HUES48 (cell line): Measurements from ENCODE around the gene THPO.

ENCODE experiments used
- H3K27ac ChIP-seq: one replicate; pipeline ENCODE4 v1.7.0; 2013; ENCODE audit warnings: low read depth, low read length, inconsistent platforms
- H3K27me3 ChIP-seq: 2 replicates; pipeline ENCODE4 v1.6.1; 2013; ENCODE audit warnings: mild to moderate bottlenecking, low read length; ENCODE audit not compliant: control insufficient read depth, insufficient read depth
- H3K36me3 ChIP-seq: 2 replicates; pipeline ENCODE4 v1.6.1; 2013; ENCODE audit warnings: low read length; ENCODE audit not compliant: control insufficient read depth, insufficient read depth
- H3K4me1 ChIP-seq: 2 replicates; pipeline ENCODE4 v1.6.1; 2013; ENCODE audit warnings: mild to moderate bottlenecking, low read length; ENCODE audit not compliant: control insufficient read depth, insufficient read depth
- H3K4me3 ChIP-seq: 2 replicates; pipeline ENCODE4 v1.5.1; 2013; ENCODE audit warnings: mild to moderate bottlenecking, low read depth, low read length
- H3K9ac ChIP-seq: 2 replicates; pipeline ENCODE4 v1.6.1; 2013; ENCODE audit warnings: mild to moderate bottlenecking, low read depth, low read length, moderate library complexity
- H3K9me3 ChIP-seq: 2 replicates; pipeline ENCODE4 v1.6.1; 2013; ENCODE audit warnings: low read length; ENCODE audit not compliant: control insufficient read depth, insufficient read depth

The THPO gene

DNA sequence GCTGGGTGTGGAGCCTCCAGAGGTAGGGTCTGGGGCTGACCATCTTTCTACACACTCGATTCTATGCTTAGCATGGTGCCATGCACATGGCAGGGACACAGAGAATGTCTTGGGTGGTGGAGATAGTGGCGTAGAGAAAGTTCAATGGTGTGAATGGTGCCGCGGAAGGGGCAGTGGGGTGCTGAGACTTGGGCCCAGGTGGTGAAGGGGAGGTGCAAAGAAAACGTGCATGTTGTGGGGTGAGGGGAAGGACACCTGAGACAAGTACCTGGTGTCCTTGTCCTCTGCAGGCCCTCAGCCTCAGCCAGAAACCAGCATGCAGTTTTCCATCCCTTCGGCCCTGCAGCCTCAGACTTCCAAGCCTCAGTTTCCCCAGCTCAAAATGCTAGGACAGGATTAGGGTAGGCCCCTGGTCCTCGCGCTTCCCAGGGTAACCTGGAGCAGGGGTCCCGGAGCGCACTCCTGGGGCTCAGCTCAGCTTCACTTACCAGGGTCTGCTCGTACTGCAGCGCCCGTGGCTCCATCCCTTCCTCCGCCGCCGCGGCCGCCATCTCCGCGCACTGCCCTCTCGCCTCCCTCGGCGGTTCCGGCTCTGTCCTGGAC lies 17.0 kb downstream of the THPO start:
- Histone ChIP-seq H3K36me3 (peaks cover 35% of the 10 kb centered on the region), H3K4me1 (peaks cover 13% of the 10 kb centered on the region), H3K9ac (peak overlapping the region; percentile 34; the same call in 1 of the 2 replicates), H3K9me3 (no peaks in the 10 kb centered on the region), H3K4me3 (peak overlapping the region; percentile 95), H3K27ac (no peak overlapping the region), H3K27me3 (peaks cover 17% of the 10 kb centered on the region)

DNA sequence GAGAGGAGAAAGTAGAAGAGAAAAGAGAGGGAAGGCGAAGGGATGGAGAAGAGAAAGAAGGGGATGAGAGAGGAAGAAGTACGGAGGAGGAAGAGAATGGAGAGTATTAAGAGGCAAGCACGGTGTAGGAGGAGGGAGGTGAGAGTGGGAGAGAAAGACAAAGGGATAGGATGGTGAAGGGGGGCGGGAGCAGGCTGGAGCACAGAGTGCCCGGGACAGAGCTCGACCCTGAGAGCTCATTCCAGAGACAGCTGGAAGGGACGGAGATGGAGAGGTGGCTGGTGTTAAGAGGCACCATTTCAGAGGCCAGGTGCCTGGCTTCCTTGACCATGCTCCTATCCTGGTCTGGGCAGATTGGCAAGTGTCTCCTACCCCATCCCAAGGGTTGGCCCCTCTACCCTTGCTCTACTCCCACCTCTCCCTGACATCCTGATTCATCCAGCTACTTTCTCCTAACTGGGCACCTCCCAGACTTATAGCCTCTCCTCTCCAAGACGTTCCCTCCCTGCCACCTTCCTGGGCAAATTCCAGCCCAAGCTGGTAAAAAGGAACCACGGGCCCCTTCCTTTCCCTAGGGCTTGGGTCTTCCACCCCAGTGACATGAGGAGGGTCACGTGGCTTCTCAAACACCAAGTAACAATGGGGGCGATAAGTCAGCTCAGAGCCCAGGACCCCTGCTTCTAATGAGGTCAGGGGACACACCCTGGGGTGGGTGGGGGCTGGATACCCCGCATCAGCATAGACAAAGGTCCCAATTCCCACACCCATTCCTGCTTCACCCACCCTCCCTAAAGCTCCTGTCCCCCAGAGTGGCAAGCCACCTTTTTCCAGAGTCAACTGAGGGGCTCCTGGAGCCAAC lies 17.7 kb downstream of the THPO start:
- Histone ChIP-seq H3K36me3 (peaks cover 37% of the 10 kb centered on the region), H3K9me3 (no peaks in the 10 kb centered on the region), H3K27ac (no peak overlapping the region), H3K9ac (no peak overlapping the region), H3K27me3 (peaks cover 17% of the 10 kb centered on the region), H3K4me3 (peak overlapping the region; percentile 95), H3K4me1 (peaks cover 13% of the 10 kb centered on the region)

- H3K9me3 ChIP-seq, result no peaks in the 10 kb centered on the region
- peaks cover 13% of the 10 kb centered on the region for H3K4me1 ChIP-seq
- no peak overlapping the region for H3K27ac ChIP-seq
- H3K27me3 ChIP-seq, result peaks cover 17% of the 10 kb centered on the region
- H3K4me3 ChIP-seq, result no peak overlapping the region
- H3K9ac ChIP-seq, result no peak overlapping the region
- H3K36me3 ChIP-seq, result peaks cover 36% of the 10 kb centered on the region
Measured at GRCh38 chr3:184359610-184360009, 18.4 kb downstream of the THPO start.

GRCh38 chr3:184358921-184359350 lies 19.1 kb downstream of the THPO start:
- no peaks in the 10 kb centered on the region for H3K9me3 ChIP-seq
- H3K4me1 ChIP-seq, result peaks cover 13% of the 10 kb centered on the region
- no peak overlapping the region for H3K27ac ChIP-seq
- H3K4me3 ChIP-seq, result no peak overlapping the region
- no peak overlapping the region for H3K9ac ChIP-seq
- H3K27me3 ChIP-seq, result peaks cover 17% of the 10 kb centered on the region
- H3K36me3 ChIP-seq, result peaks cover 37% of the 10 kb centered on the region

DNA sequence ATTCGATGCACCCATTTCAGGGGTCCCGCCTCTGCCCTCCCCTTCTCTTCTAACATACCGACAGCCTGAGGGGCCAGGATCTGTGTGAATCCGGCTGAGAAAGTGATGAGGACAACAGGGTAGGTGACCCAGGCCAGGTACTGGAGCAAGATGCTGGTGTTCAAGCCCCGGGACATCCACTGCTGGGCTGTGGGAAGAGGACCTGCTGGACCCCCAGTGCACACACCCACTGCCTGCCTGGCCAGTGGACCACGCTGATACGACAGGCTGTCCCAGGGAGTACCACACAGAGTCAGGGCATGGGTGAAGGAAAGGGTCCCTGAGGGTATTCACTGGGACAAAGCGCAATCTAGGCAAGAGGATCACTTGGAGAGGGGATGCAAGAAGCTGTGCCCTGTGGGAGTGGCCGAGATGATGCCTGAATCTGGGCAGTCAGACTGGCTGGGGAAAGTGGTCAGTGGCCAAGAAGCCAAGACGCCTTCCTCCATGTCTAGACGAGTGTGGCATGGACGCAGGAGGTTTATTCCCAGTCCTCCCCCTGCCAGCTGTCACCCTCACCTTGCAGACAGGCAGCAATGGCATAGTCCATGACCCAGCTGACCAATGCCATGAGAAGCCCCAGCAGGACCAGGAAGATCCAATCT lies 19.8 kb downstream of the THPO start:
- no peak overlapping the region for H3K9ac ChIP-seq
- peaks cover 13% of the 10 kb centered on the region for H3K4me1 ChIP-seq
- H3K9me3 ChIP-seq, result no peaks in the 10 kb centered on the region
- H3K36me3 ChIP-seq, result peaks cover 44% of the 10 kb centered on the region
- H3K4me3 ChIP-seq, result no peak overlapping the region
- no peak overlapping the region for H3K27ac ChIP-seq
- peaks cover 17% of the 10 kb centered on the region for H3K27me3 ChIP-seq

- Histone ChIP-seq H3K27me3 (peaks cover 17% of the 10 kb centered on the region), H3K4me1 (peaks cover 13% of the 10 kb centered on the region), H3K9ac (no peak overlapping the region), H3K36me3 (peaks cover 51% of the 10 kb centered on the region), H3K9me3 (no peaks in the 10 kb centered on the region), H3K27ac (no peak overlapping the region), H3K4me3 (no peak overlapping the region)
Measured at GRCh38 chr3:184357248-184358123, 20.5 kb downstream of the THPO start.

- Histone ChIP-seq H3K4me1 (peaks cover 24% of the 10 kb centered on the region), H3K36me3 (peaks cover 62% of the 10 kb centered on the region)
Measured at GRCh38 chr3:184355261-184356040, 22.6 kb downstream of the THPO start.

GRCh38 chr3:184354754-184355153 lies 23.3 kb downstream of the THPO start:
- Histone ChIP-seq H3K27me3 (peaks cover 3% of the 10 kb centered on the region; the same call in 1 of the 2 replicates), H3K4me1 (peaks cover 19% of the 10 kb centered on the region), H3K36me3 (peaks cover 62% of the 10 kb centered on the region), H3K9me3 (no peaks in the 10 kb centered on the region), H3K4me3 (no peak overlapping the region), H3K9ac (no peak overlapping the region), H3K27ac (no peak overlapping the region)

More at GRCh38 chr3:184355261-184356040, 22.6 kb downstream of the THPO start:
- Histone ChIP-seq H3K9me3 (no peaks in the 10 kb centered on the region), H3K4me3 (no peak overlapping the region), H3K27ac (no peak overlapping the region), H3K27me3 (peaks cover 9% of the 10 kb centered on the region), H3K9ac (no peak overlapping the region)

DNA sequence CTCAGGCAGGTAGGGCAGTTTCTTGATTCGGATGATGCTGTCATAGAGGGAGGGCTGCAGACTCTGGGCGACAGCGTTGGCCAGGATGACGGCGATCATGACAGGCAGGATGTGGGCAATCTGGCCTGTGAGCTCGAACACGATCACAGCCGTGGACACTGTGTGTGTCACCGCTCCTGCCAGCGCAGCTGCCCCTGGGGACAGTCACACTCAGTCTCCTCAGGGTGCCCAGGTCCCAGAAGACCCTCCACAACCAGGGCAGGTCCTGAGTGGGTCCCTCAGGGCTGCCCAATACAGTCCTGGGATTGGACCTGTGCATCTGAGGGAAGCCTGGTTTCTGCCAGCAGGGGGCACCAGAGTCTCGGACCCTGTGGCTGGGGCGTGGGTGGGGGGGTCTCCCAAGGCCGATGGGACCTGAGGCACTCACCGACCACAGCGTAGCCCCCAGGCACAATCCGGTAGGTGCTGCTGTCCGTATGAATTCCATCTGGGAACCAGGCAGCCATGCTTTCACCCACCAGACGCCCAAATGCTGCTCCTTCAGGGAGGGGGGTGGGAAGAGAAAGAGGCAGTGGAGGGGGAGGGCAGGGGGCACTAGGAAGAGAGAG lies 23.8 kb downstream of the THPO start:
- no peaks in the 10 kb centered on the region for H3K9me3 ChIP-seq
- peaks cover 62% of the 10 kb centered on the region for H3K36me3 ChIP-seq
- H3K27ac ChIP-seq, result no peak overlapping the region
- H3K4me3 ChIP-seq, result no peak overlapping the region
- no peak overlapping the region for H3K9ac ChIP-seq
- H3K27me3 ChIP-seq, result peaks cover 2% of the 10 kb centered on the region; the same call in 1 of the 2 replicates
- peaks cover 16% of the 10 kb centered on the region for H3K4me1 ChIP-seq
